Measurements from ENCODE around the gene IL36B.

The IL36B gene

GRCh38 chr2:112980537-112980936, 72.1 kb downstream of the IL36B start:
- Histone ChIP-seq H3K4me3 (no peak overlapping the region), H3K27ac (no peak overlapping the region)
- TF ChIP-seq CTCF (IDR thresholded peaks at IDR 0.05), result no peak
- no peak for DNase-seq (ENCODE audit: low spot score)

GRCh38 chr2:112979731-112980130, 72.9 kb downstream of the IL36B start:
- no peak for DNase-seq (ENCODE audit: low spot score)
- Histone ChIP-seq H3K4me3 (no peak overlapping the region), H3K27ac (no peak overlapping the region)
- no peak for TF ChIP-seq CTCF (IDR thresholded peaks at IDR 0.05)

- Histone ChIP-seq H3K27ac (no peak within 1 kb of the TSS), H3K4me3 (no peak within 1 kb of the TSS)
- DNase-seq (ENCODE audit: low spot score), result no peak
- TF ChIP-seq CTCF (IDR thresholded peaks at IDR 0.05), result no peak
Observed at GRCh38 chr2:112977559-112978056, 75.1 kb downstream of the IL36B start, which contains the start of gene IL36G. TSS of gene IL36G (plus strand) at chr2:112978006. CDS start at chr2:112978639, 633 bp downstream.

Measured in coronary artery (tissue), 2 donors.